Activated naive CD8-positive, alpha-beta T cell treated with anti-CD3 and anti-CD28 coated beads, Interleukin-2, amount 10 ng/mL, durations not matched to agents 7 days and 5 days (primary cell): ENCODE results near the gene CRAMP1. TPM values are rescaled to one million over a fixed set of nuclear protein-coding genes. Genes with fewer than 3 reads are reported as not detected.
"Not testable (repeated sequence)": the region's sequence is repeated elsewhere in the genome, so short reads cannot be mapped to it uniquely, and the experiment has no call there.

Experiments
- ATAC-seq: fragments of 150-1000 bp; cut with Tn5 transposase; one replicate; pipeline ENCODE4 v1.10.0; 2021; ENCODE audit warnings: low read depth, moderate library complexity
- POLR2A ChIA-PET: fragments of 350-600 bp; sonication (Branson Sonifier 250); formaldehyde crosslinking; loops from one replicate; lab custom pipeline; 2021; ENCODE audit warnings: antibody characterized with exemption; lab: Charles Lee
- DNase-seq: peaks from one replicate; pipeline ENCODE4 v3.0.0; 2021
- H3K27ac Mint-ChIP-seq: one replicate; pipeline ENCODE4 v1.8.0; 2022; ENCODE audit warnings: mild to moderate bottlenecking, mixed read lengths
- H3K27me3 Mint-ChIP-seq: one replicate; pipeline ENCODE4 v1.8.0; 2022; ENCODE audit warnings: mild to moderate bottlenecking, moderate library complexity, mixed read lengths
- H3K36me3 Mint-ChIP-seq: one replicate; pipeline ENCODE4 v1.8.0; 2021; ENCODE audit warnings: mild to moderate bottlenecking, mixed read lengths
- H3K4me1 Mint-ChIP-seq: one replicate; pipeline ENCODE4 v1.8.0; 2021; ENCODE audit warnings: mixed read lengths
- H3K4me3 Mint-ChIP-seq: one replicate; pipeline ENCODE4 v1.8.0; 2022; ENCODE audit warnings: mild to moderate bottlenecking, moderate library complexity, mixed read lengths
- H3K9me3 Mint-ChIP-seq: one replicate; pipeline ENCODE4 v1.8.0; 2021; ENCODE audit warnings: mixed read lengths
- total RNA-seq, 2 experiments: library from RNA; stranded (reverse); gene quantifications; one replicate each; pipeline ENCODE4 v1.2.3, GENCODE V29; 2021

CRAMP1 gene
- total RNA-seq, 2 experiments from 2014 or later: 25.2 to 27.8 TPM

DNA sequence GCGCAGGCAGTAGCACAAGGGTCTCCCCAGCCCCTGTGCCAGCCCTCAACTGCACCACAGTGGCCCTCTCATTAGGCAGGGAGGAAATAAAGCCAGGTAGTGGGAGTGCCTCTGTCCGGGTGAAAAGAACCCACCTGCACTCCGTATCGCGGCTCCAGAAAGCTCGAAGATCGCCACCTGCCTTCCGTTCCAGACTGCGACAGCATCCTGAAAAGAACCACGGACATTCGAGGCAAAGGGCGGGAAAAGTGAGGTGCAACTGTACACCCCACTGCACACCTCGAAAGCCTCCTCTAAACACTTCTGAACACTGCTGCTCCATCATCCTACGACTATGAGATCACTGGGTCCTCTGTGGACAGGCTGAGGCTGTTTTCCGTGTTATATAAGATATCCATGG is 29.0 kb upstream of the CRAMP1 start:
- Mint-ChIP-seq H3K36me3 (peaks cover 2% of the 10 kb centered on the region), H3K27me3 (no peaks in the 10 kb centered on the region), H3K4me3 (no peak overlapping the region), H3K27ac (no peak overlapping the region), H3K4me1 (peaks cover 6% of the 10 kb centered on the region), H3K9me3 (no peaks in the 10 kb centered on the region)
- ATAC-seq (no peak), DNase-seq (no peak)
- POLR2A ChIA-PET: no interaction called here

DNA sequence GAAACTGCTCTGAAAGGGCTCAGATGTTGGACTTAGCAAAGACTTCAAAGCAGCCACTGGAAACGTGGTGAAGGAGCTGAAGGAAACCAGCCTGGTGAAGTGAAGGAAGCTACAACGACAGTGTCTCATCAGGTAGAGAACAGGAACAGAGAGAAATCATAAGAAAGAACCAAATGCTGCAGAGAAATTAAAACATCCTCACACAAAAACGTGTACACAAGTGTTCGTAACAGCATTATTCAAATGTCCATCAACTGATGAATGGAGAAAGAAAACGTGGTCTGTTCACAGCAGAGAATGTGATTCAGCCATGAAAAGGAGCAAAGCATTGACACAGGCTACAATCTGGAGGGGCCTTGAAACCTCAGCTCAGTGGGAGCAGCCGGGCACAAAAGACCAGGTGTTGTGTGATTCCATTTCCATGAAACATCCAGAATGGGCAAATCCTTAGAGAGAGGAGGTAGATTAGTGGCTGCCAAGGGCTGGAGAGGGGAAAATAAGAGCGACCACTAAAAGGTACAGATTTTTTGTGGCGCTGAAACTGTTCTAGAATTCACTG is 27.2 kb upstream of the CRAMP1 start:
- H3K36me3 Mint-ChIP-seq: peaks cover 2% of the 10 kb centered on the region
- no peaks in the 10 kb centered on the region for H3K27me3 Mint-ChIP-seq
- no peak for ATAC-seq
- POLR2A ChIA-PET: no interaction called here
- H3K4me1 Mint-ChIP-seq: peaks cover 5% of the 10 kb centered on the region
- H3K27ac Mint-ChIP-seq: no peak overlapping the region
- no peak for DNase-seq
- no peak overlapping the region for H3K4me3 Mint-ChIP-seq
- H3K9me3 Mint-ChIP-seq: no peaks in the 10 kb centered on the region

DNA sequence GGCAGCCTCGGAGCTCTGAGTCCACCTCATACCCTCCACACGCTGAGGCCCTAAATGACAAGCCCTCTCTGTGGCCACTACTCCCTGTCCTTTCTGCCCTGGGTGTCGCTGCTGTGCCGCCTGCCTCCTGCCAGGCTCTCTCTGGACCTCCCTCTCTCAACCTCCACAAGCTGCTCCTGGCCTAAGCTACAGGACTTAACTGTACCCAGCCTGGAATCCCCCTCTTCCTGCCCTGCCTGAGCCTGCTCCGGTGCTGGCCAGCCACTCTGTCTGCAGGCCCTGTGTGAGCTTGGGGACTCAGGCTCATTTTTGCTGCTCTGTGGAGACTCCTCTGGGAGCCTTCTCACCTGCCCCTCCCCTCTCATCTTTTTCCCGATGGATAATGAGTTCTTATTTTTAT is 21.8 kb upstream of the CRAMP1 start:
- ATAC-seq: no peak
- H3K36me3 Mint-ChIP-seq: no peaks in the 10 kb centered on the region
- no peaks in the 10 kb centered on the region for H3K4me1 Mint-ChIP-seq
- no peak overlapping the region for H3K4me3 Mint-ChIP-seq
- no peak overlapping the region for H3K27ac Mint-ChIP-seq
- no peaks in the 10 kb centered on the region for H3K9me3 Mint-ChIP-seq
- no peaks in the 10 kb centered on the region for H3K27me3 Mint-ChIP-seq
- POLR2A ChIA-PET: no interaction called here
- no peak for DNase-seq

DNA sequence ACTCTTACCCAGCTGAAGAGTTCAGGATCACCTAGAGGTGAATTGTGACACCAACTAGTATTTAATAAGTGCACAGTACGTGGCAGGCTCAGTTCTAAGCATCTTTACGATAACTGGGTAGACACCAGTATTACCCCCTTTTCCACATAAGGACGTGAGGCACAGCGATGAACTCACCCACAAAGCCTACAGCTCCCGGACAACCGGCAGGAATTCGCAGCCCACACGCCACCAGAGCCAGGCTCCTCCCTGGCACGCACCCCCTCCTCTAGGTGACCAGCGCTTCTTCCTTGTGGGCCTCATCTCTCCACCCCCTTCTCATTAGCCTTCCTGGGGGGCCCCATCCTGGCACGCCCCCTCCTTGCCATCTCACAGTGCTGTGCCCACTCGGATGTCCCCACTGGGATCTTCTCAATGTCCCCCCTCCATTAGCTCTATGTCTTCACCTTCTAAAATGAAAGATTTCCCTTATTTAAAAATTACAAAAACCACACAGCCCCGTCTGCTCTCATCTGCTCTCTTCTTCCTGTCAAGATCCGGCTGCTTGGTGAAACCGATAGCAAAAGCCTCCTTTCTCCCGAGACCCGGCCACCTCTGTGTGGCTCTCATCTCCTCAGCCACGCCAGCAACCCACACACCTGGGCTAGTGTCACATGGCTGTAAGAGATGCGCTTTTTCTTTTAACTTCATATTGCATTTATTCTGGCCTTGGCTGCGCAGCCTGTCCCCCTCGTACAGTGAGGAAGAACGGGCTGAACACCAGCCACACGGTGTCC is 21.0 kb upstream of the CRAMP1 start:
- ATAC-seq (no peak), DNase-seq (no peak)
- no peak overlapping the region for H3K4me3 Mint-ChIP-seq
- POLR2A ChIA-PET: no interaction called here
- no peak overlapping the region for H3K27ac Mint-ChIP-seq
- H3K4me1 Mint-ChIP-seq: no peaks in the 10 kb centered on the region
- no peaks in the 10 kb centered on the region for H3K36me3 Mint-ChIP-seq
- no peaks in the 10 kb centered on the region for H3K9me3 Mint-ChIP-seq
- H3K27me3 Mint-ChIP-seq: no peaks in the 10 kb centered on the region

DNA sequence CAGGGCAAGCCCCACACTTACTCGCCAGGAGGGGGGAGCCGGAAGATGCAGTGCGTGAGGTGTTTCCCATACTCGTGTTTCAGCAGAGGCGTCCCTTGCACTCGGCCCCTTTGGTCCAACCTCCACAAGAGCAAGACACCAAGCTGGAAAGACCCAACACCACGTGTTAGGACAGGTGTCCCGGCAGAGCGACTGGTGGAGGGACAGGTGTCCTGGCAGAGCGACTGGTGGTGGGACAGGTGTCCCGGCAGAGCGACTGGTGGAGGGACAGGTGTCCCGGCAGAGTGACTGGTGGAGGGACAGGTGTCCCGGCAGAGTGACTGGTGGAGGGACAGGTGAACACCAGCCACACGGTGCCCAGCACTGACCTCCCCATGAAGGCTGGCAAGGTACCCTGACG is 19.7 kb upstream of the CRAMP1 start:
- Mint-ChIP-seq H3K9me3 (no peaks in the 10 kb centered on the region), H3K27ac (no peak overlapping the region), H3K4me1 (no peaks in the 10 kb centered on the region), H3K4me3 (no peak overlapping the region), H3K27me3 (no peaks in the 10 kb centered on the region), H3K36me3 (no peaks in the 10 kb centered on the region)
- DNase-seq (no peak), ATAC-seq (no peak)
- POLR2A ChIA-PET: no interaction called here

DNA sequence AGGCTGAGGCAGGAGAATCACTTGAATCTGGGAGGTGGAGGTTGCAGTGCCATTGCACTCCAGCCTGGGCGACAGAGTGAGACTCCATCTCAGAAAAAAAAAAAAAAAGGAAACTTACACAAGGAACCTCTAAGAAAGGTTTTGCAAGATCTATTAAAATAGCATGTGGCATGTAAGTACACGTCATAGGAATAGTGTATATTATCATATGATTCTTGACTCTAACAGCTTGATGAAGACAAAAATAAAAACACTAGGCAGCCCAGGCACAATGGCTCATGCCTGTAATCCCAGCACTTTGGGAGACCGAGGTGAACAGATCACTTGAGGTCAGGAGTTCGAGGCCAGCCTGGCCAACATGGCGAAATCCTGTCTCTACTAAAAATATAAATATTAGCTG is 16.6 kb upstream of the CRAMP1 start:
- H3K27ac Mint-ChIP-seq, DNase-seq, H3K4me3 Mint-ChIP-seq, H3K36me3 Mint-ChIP-seq, ATAC-seq, POLR2A ChIA-PET, H3K27me3 Mint-ChIP-seq, H3K4me1 Mint-ChIP-seq, H3K9me3 Mint-ChIP-seq: not testable (repeated sequence)

DNA sequence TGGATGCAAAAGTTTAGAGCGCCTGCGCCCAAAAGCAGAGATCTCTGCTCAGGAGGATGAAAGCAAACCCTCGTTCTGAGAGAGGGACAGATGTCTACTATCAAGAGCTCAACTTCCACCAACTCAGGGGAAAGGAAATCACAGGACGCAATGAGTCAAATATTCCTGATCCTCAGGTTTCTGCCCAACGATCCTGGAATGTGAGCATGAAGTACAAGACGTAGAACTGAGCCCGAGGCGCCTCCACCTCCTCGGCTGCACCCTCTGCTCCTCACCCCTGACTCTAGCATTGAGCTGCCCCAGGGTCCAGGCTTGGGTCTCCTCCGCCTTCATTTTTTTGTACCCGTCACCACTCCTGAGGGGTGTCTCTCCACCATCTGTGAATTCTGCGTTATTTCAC is 15.6 kb upstream of the CRAMP1 start:
- no peaks in the 10 kb centered on the region for H3K36me3 Mint-ChIP-seq
- H3K4me1 Mint-ChIP-seq: no peaks in the 10 kb centered on the region
- no peak overlapping the region for H3K4me3 Mint-ChIP-seq
- no peaks in the 10 kb centered on the region for H3K9me3 Mint-ChIP-seq
- no peaks in the 10 kb centered on the region for H3K27me3 Mint-ChIP-seq
- no peak overlapping the region for H3K27ac Mint-ChIP-seq
- ATAC-seq: no peak
- POLR2A ChIA-PET: interaction anchor here (0.6 kb wide), 1 partner anchor 212 kb away, joined by 3 read pairs; no protein-coding TSS in a partner anchor
- DNase-seq: no peak

DNA sequence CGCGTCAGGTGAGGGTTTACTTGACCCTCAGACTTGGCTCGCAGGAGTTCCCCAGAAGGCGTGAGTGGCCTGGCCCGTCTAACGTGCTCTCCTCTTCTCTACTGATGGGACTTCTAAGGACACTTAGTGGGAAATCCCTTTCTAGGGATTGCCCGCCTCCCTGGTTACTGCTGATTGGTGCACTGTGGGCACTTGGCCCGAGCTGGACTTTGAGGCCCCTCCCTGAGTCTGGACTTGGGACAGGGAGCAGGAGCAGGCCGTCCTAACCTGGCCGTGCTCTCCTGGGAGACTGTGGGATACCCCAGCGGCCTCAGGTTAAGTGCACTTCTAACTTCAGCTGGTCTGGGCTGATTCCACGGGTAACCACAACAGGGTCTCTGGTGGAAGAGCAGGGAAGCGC is 15.0 kb upstream of the CRAMP1 start:
- no peaks in the 10 kb centered on the region for H3K9me3 Mint-ChIP-seq
- no peak overlapping the region for H3K27ac Mint-ChIP-seq
- no peak for DNase-seq
- ATAC-seq: no peak
- POLR2A ChIA-PET: no interaction called here
- no peaks in the 10 kb centered on the region for H3K27me3 Mint-ChIP-seq
- H3K36me3 Mint-ChIP-seq: no peaks in the 10 kb centered on the region
- no peaks in the 10 kb centered on the region for H3K4me1 Mint-ChIP-seq
- no peak overlapping the region for H3K4me3 Mint-ChIP-seq

DNA sequence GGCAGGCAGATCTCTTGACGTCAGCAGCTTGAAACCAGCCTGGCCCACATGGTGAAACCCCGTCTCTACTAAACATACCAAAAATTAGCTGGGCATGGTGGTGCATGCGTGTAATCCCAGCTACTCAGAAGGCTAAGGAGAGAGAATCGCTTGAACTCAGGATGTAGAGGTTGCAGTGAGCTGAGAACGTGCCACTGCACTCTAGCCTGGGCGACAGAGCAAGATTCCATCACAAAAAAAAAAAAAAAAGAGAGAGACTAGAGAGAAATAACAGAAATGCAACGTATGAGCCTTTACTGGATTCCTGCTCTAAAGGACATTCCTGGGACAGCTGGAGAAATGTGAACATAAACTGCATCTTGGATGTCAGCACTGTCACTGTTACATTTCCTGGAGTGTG is 11.1 kb upstream of the CRAMP1 start:
- Mint-ChIP-seq H3K27me3 (no peaks in the 10 kb centered on the region), H3K27ac (peak overlapping the region; percentile 72), H3K4me1 (no peaks in the 10 kb centered on the region), H3K36me3 (no peaks in the 10 kb centered on the region), H3K4me3 (no peak overlapping the region), H3K9me3 (no peaks in the 10 kb centered on the region)
- POLR2A ChIA-PET: interaction anchor here (0.6 kb wide), 1 partner anchor 8 kb away, joined by 4 read pairs; no protein-coding TSS in a partner anchor
- DNase-seq (no peak), ATAC-seq (no peak)

DNA sequence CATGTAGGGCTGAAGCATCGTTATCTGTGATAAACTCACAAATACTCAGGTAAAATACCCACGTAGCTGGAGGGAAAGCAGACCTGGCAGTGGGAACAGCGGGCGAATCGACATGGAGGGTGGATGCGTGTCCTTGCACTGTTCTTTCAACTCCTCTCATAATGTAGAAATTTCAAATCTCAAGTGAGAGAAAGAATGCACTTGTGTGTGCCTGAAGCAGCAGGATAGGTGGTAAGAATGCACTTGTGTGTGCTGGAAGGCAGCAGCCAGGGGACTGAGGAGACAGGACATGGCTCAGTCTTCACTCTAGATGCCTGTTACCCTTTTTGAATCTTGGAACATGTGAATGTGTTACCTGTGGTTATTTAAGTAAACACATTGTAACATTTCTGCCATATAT is 10.7 kb upstream of the CRAMP1 start:
- DNase-seq: no peak
- H3K4me3 Mint-ChIP-seq: no peak overlapping the region
- no peaks in the 10 kb centered on the region for H3K4me1 Mint-ChIP-seq
- no peaks in the 10 kb centered on the region for H3K9me3 Mint-ChIP-seq
- no peak for ATAC-seq
- H3K27ac Mint-ChIP-seq: peak overlapping the region; percentile 72
- no peaks in the 10 kb centered on the region for H3K27me3 Mint-ChIP-seq
- H3K36me3 Mint-ChIP-seq: no peaks in the 10 kb centered on the region
- POLR2A ChIA-PET: interaction anchor here (0.6 kb wide), 1 partner anchor 81 kb away, joined by 3 read pairs; no protein-coding TSS in a partner anchor

DNA sequence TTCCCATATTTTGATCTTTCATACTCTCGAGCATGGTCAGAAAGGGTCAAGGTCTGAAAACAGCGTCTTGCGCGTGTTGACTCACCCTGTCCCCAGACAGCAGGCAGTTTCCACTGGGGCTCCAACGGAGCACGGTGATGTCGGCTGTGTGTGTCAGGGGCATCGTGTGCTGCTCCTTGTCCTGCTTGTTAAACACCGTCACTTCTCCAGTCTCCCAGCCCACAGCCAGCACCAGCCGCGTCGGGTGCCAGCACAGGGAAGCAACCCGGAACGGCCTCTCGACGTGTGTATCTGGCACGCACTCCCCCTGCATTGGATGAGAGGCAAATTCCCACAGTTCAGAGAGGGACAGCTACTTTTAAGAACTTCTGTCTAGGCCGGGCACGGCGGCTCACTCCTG is 9.9 kb upstream of the CRAMP1 start:
- H3K27ac Mint-ChIP-seq: no peak overlapping the region
- H3K4me1 Mint-ChIP-seq: no peaks in the 10 kb centered on the region
- H3K27me3 Mint-ChIP-seq: no peaks in the 10 kb centered on the region
- H3K9me3 Mint-ChIP-seq: no peaks in the 10 kb centered on the region
- no peaks in the 10 kb centered on the region for H3K36me3 Mint-ChIP-seq
- H3K4me3 Mint-ChIP-seq: no peak overlapping the region
- POLR2A ChIA-PET: interaction anchor here (0.9 kb wide), 1 partner anchor 10 kb away, joined by 3 read pairs; the partner anchor contains the start of genes CRAMP1 and IFT140
- no peak for DNase-seq
- no peak for ATAC-seq

DNA sequence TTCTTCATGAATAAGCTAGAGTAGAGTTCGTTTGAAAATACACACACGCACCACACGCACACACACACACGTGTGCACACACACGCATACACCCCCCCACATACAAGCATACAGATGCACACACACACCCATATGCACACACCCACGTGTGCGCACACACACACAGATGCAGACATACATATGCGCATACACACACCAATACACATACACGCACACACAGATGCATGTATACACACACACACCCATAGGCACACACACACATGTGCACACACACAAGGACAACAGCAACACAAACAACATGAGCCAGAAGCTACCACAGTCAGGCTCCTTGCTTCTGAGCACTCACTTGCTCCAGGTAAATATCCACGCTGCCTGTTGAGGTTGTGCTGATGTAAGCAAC is 5.4 kb upstream of the CRAMP1 start:
- POLR2A ChIA-PET: no interaction called here
- H3K4me1 Mint-ChIP-seq: peaks cover 5% of the 10 kb centered on the region
- no peaks in the 10 kb centered on the region for H3K36me3 Mint-ChIP-seq
- H3K27me3 Mint-ChIP-seq: no peaks in the 10 kb centered on the region
- no peak overlapping the region for H3K27ac Mint-ChIP-seq
- DNase-seq (no peak), ATAC-seq (no peak)
- no peaks in the 10 kb centered on the region for H3K9me3 Mint-ChIP-seq
- H3K4me3 Mint-ChIP-seq: no peak overlapping the region

DNA sequence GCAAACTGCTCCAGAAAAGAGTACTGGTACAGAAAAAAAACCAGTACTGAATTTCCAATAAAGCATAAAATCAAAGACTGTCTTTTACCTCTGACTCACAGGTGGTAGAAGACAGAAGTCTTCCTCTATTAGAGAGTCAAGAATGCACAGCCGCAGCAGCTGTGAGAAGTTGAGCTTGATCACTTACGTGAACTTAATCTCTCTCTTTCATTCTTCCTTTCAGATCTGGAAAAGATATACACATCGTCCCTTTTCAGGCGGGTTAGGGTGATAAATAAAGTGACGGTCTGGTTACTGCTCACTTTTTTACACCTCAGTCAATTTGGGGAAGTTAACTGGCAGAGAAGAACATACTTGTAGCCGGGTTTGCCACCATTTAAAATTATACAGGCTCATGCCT is 4.2 kb upstream of the CRAMP1 start:
- Mint-ChIP-seq H3K4me1 (peaks cover 6% of the 10 kb centered on the region), H3K4me3 (no peak overlapping the region), H3K27ac (no peak overlapping the region), H3K27me3 (no peaks in the 10 kb centered on the region), H3K36me3 (no peaks in the 10 kb centered on the region), H3K9me3 (no peaks in the 10 kb centered on the region)
- DNase-seq: no peak
- no peak for ATAC-seq
- POLR2A ChIA-PET: no interaction called here
